NCI-H345 treated with DMSO at 0.1 percent for 48 hours (cell line): Measurements from ENCODE around the gene TM4SF5.

Experiments
- DNase-seq: peaks from one replicate; lab custom pipeline; 2025; ENCODE audit not compliant: unreplicated experiment; lab: John Stamatoyannopoulos, UW

The TM4SF5 gene, protein sequence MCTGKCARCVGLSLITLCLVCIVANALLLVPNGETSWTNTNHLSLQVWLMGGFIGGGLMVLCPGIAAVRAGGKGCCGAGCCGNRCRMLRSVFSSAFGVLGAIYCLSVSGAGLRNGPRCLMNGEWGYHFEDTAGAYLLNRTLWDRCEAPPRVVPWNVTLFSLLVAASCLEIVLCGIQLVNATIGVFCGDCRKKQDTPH

DNA sequence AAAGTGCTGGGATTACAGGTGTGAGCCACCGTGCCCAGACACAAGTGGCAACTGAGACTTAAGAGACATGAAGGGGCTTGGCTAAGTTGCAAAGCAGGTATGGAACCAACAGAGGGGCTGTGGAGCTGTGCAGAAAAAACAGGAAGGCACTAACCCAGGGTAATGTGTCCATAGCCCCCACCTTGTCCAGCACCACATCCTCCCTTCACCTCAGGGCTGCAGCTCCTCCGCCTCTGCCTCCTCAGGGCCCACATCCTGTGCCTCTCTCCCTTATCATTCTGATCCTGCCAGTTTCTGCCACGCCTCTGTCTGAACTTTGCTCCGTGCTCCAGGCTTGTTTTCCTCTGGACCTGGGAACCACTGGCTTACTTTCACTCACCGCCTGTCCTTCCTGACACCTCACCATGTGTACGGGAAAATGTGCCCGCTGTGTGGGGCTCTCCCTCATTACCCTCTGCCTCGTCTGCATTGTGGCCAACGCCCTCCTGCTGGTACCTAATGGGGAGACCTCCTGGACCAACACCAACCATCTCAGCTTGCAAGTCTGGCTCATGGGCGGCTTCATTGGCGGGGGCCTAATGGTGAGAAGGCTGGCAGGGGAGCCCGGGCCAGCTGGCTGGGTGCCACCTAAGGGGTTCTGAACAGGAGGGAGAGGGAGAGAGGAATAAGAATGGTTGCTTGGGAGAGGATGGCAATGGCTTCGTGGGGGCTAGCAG, at the start of gene TM4SF5:
TM4SF5 (plus strand) TSS at position 368 of the 716 bp plus-strand sequence; CDS start at position 405, 37 bp downstream.
- no peak for DNase-seq

- no peak for DNase-seq
These were observed 48.9 kb upstream of the TM4SF5 start for GRCh38 chr17:4722678-4723240.

DNA sequence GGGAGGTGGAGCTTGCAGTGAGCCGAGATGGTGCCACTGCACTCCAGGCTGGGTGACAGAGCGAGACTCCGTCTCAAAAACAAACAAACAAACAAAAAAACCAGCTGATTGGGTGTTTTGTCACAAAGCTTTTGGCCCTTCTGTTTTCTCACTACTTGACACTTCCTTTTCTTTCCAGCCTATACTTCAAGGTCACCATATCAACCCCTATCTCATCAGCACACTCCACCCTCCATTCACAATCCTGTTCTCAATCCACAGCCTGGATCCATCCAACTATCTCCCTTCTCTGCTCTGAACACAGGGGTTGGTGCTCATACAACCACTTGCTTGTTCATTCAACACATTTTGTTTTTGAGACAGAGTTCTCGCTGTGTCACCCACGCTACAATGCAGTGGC, 47.0 kb upstream of the TM4SF5 start:
- no peak for DNase-seq

DNA sequence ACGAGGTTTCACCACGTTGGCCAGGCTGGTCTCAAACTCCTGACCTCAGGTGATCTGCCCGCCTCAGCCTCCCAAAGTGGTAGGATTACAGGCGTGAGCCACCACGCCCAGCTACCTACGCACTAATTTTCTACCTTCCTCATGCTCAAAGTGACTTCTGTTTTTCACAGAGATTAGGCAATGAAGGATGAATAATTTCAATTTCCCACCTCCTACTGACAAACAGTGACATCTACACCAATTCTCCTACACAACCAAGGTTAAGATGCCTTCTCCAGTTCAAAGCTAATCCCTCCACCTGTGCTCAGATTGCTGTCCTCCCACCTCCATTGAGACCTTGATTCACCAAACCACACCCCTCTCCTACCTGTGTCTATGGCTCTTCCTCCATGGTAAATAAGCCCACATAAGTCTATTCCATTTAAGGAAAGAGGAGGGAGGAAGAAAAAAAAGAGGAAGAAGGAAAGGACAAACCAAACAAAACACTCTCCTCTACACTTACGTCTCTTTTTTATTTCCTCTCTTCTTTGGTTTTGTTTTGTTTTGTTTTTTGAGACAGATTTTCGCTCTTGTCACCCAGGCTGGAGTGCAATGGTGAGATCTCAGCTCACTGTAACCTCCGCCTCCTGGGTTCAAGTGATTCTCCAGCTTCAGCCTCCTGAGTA, 45.9 kb upstream of the TM4SF5 start:
- DNase-seq, result no peak

- no peak for DNase-seq
These were observed 43.6 kb upstream of the TM4SF5 start for GRCh38 chr17:4728124-4728523.

DNA sequence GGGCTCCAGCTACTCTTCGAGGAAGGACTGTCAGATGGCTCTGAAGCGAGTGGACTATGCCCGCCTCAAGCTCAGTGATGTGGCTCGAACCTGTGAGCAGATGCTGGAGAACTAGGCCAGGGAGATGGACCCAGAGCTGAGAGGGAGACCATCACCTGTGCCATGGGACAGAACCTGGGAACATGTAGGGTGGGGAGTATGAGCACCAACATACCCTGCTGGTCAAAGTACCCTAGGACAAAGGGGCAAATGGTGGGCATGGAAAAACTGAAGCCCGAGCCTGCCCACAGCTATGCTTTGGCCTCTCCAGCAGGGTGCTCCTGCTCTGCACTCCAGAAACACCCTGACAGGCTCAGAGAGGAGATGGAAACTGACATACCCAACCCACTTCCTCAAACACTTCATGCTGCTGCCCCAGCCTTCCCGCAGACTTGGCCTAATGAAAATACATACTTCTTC, 38.6 kb upstream of the TM4SF5 start:
- DNase-seq, result no peak

GRCh38 chr17:4734857-4735475, 36.7 kb upstream of the TM4SF5 start:
- no peak for DNase-seq

- no peak for DNase-seq
These were observed 35.6 kb upstream of the TM4SF5 start for GRCh38 chr17:4735876-4736651.

DNA sequence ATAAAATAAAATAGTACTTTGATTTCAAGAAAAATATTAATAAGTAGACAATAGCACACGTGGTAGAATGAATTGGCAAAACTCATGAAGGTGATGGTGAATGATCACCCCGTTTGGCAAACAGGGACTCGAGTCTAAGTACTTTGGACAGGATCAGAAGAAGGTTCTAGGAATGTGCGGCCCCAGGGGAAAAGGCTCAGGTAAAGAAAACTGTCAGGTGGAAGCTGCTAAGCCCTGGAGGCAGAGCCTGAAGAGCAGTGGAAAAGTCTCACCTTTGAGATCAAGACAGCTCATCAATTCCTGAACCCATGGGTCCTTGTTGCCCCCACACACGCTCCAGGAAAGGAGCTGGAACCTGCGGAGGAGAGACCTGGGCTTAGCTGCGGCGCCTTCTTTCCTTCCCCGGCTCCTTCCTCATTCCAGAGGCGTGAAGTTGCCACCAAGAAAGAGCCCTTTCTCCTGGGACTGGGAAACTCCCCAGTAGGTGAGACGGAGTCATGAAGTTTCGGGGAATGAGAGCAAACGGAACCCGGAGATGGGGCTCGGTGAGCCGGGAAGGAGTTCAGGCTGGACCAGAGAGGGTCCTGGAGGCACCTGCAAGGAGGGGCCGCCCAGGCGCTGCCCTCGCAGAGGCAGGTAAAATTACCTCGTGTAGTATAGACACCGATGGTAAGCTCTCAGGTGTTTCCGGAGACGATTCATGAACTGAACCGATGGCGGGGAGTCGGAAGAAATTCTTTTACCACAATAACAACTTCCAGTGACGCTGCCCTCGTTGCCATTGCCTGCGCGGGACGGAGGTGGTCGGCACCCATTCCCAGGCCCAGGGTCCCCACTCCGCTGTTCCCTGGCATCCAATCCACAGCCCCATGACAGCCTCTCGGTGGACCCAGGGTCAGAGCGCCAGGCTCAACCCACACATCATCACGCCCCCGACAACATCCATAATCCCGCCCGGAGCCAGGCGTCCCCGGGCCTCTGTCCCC, 33.3 kb upstream of the TM4SF5 start:
- no peak for DNase-seq

DNA sequence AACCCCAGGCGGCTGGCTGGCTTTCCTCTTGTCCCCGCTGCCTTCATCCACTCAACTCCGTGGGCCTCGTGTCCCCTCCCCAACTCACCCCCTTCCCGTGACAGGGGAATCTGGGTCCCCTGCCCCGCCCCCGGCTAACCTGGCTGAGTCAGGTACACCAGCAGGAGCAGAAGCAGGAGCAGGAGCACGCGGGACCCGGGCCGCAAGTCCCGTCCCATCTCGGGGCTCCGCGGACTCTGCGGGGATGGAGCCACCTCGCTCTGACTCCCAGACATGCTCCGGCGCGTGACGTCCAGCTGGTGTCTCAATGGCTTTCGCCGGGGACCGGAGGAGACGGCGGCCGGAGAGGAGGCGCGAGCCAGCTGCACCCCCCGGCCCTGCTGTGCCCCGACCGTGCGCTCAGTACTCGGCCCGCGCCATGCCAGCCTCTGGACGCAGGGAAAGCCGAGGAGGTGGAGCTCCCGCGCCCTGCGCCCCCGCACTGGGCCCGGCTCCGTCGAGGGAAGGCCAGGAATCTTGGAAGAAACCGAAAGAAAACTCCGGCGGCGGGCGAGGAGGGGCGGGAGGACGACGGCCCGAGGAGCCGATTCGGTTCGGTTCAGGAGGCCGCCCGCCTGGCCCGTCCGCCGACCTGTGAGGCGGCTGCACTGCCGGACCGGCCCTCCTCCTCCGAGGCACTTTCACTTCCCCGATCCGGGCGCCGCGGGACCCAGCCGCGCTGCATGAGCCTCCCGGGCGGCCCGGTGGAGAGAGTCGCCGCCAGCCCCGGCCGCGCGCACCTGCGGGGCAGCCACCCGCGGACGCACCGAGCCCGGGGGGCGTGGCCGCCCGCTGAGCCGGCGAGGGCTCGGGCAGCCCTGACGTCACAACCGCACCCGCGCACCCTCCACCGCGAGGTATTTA, 32.3 kb upstream of the TM4SF5 start, which contains the start of the genes CXCL16 and ZMYND15:
CXCL16 (minus strand) TSS at position 807 of the 903 bp plus-strand sequence; CDS start at position 218, 589 bp downstream.
ZMYND15 (plus strand) TSS at position 712 of the 903 bp plus-strand sequence. CDS start 716 bp downstream, outside the sequence.
- no peak for DNase-seq

DNA sequence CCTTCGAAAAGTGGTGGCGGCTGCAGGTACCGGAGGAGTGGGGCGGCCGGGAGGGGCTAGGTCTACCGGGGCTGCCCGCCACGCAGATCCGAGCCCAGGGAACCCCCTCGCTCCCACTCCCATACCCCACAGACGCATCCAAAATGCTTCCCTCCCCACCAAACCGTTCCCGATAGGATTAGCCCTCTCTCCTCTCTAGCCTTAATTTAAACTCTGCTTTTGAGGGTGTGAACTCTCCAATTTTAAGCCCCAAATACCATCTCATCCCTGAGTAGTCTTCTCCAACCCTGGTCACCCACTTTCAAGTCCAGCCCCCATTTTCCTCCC, 31.7 kb upstream of the TM4SF5 start:
- DNase-seq, result no peak

DNA sequence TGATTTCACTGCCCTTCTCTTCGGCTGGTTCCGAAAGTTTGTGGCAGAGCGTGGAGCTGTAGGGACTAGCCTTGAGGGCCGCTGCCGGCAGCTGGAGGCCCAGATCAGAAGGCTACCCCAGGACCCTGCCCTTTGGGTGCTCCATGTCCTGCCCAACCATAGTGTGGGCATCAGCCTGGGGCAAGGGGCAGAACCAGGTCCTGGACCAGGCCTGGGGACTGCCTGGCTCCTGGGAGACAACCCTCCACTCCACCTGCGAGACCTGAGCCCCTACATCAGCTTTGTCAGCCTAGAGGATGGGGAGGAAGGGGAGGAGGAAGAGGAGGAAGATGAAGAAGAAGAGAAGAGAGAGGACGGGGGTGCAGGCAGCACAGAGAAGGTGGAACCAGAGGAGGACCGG, 31.1 kb upstream of the TM4SF5 start:
- no peak for DNase-seq

- no peak for DNase-seq
These were observed 30.1 kb upstream of the TM4SF5 start for GRCh38 chr17:4741544-4741943.

GRCh38 chr17:4742133-4742532, 29.6 kb upstream of the TM4SF5 start:
- no peak for DNase-seq

DNA sequence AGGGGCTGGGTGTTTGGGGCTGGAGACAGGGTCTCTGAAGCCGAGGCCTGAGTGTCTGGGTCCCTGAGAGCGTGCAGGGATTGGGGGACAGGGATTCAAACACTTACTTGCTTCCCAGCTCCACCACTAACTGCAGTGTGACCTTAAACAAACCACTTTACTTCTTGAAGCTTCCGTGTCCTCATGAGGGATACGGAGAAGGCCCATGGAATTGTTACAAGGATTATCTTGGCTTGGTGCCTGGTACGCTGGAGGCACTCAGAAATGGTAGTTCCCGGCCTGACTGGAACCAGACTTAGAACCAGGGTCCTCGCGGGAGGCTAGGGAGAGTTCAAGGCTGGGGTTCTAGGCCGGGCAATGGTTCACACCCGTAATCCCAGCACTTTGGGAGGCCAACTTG, 29.1 kb upstream of the TM4SF5 start:
- no peak for DNase-seq

DNA sequence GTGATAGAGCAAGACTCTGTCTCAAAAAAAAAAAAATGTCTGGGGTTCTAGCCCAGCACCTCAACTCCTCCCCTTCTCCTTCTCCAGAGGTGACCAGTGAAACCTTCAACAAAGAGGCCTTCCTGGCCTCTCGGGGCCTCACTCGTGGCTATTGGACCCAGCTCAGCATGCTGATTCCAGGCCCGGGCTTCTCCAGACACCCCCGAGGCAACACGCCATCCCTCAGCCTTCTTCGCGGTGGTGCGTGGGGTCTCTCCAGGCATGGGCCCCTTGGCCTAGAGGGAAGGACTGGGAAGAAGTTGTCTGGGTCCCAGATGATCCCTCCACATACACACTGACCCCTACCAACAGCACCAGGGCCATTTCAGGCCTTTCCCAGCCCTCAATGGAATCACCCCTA, 28.5 kb upstream of the TM4SF5 start:
- no peak for DNase-seq

- DNase-seq, result no peak
These were observed 27.8 kb upstream of the TM4SF5 start for GRCh38 chr17:4743898-4744297.
